ENCODE data around the gene STING1. TPM values are rescaled to one million over a fixed set of nuclear protein-coding genes. Genes with fewer than 3 reads are reported as not detected.
"Not testable (repeated sequence)": the region's sequence is repeated elsewhere in the genome, so short reads cannot be mapped to it uniquely, and the experiment has no call there.

The STING1 gene
- polyA plus RNA-seq, 2 donors, result 18.5 to 28.3 TPM

DNA sequence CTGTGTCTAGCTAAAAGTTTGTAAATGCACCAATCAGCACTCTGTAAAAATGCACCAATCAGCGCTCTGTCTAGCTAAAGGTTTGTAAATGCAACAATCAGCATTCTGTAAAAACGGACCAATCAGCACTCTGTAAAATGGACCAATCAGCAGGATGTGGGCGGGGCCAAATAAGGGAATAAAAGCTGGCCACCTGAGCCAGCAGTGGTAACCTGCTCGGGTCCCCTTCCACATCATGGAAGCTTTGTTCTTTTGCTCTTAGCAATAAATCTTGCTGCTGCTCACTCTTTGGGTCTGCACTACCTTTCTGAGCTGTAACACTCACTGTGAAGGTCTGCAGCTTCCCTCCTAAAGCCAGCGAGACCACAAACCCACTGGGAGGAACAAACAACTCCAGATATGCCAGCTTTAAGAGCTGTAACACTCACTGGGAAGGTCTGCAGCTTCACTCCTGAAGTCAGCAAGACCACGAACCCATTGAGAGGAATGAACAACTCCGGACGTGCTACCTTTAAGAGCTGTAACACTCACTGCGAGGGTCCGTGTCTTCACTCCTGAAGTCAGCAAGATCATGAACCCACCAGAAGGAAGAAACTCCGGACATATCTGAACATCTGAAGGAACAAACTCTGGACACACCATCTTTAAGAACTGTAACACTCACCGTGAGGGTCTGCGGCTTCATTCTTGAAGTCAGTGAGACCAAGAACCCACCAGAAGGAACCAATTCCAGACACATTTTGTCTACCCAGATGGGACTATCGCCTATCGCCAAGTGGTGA is 20.7 kb upstream of the STING1 start:
- H3K4me1 ChIP-seq (ENCODE audit: control insufficient read depth in 2 of 2, insufficient read depth in 2 of 2, low read length in 1 of 2); H3K9me3 ChIP-seq (ENCODE audit: control insufficient read depth in 2 of 2, insufficient read depth in 1 of 2, low read depth in 1 of 2, low read length in 1 of 2); H3K4me3 ChIP-seq (ENCODE audit: low read depth in 1 of 2, low read length in 2 of 2); H3K27ac ChIP-seq (ENCODE audit: low read depth in 2 of 2, low read length in 1 of 2); H3K27me3 ChIP-seq (ENCODE audit: control insufficient read depth in 1 of 2, insufficient read depth in 2 of 2, low read length in 2 of 2); H3K36me3 ChIP-seq (ENCODE audit: control insufficient read depth in 2 of 2, insufficient read depth in 2 of 2, low read length in 1 of 2): not testable (repeated sequence)
- 91 to 92% methylated on average over 15 of the region's 15 CpGs for WGBS, 2 donors

DNA sequence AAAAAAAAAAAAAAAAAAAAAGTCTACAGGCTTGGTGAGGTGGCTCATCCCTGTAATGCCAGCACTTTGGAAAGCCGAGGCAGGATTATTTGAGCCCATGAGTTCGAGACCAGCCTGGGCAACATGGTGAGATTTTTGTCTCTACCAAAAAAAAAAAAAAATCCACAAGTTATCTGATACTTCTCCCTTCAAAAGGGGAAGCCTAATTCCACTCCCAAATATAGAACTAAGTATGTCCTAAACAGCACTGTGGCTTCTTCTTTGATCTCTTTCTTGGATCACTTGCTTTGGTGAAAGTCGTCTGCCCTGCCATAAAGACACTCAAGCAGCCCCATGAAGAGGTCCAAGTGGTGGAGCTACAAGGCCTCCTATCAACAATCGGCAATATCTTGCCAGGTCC is 18.8 kb upstream of the STING1 start:
- Histone ChIP-seq H3K4me3 (ENCODE audit: low read depth in 1 of 2, low read length in 2 of 2) (no peak overlapping the region), H3K27ac (ENCODE audit: low read depth in 2 of 2, low read length in 1 of 2) (no peak overlapping the region), H3K4me1 (ENCODE audit: control insufficient read depth in 2 of 2, insufficient read depth in 2 of 2, low read length in 1 of 2) (no peaks in the 10 kb centered on the region), H3K36me3 (ENCODE audit: control insufficient read depth in 2 of 2, insufficient read depth in 2 of 2, low read length in 1 of 2) (no peaks in the 10 kb centered on the region), H3K9me3 (ENCODE audit: control insufficient read depth in 2 of 2, insufficient read depth in 1 of 2, low read depth in 1 of 2, low read length in 1 of 2) (peaks cover 0 to 5% of the 10 kb centered on the region in 2 donors), H3K27me3 (ENCODE audit: control insufficient read depth in 1 of 2, insufficient read depth in 2 of 2, low read length in 2 of 2) (no peaks in the 10 kb centered on the region)
- WGBS, 2 donors, result 83 to 85% methylated on average over 4 of the region's 4 CpGs

DNA sequence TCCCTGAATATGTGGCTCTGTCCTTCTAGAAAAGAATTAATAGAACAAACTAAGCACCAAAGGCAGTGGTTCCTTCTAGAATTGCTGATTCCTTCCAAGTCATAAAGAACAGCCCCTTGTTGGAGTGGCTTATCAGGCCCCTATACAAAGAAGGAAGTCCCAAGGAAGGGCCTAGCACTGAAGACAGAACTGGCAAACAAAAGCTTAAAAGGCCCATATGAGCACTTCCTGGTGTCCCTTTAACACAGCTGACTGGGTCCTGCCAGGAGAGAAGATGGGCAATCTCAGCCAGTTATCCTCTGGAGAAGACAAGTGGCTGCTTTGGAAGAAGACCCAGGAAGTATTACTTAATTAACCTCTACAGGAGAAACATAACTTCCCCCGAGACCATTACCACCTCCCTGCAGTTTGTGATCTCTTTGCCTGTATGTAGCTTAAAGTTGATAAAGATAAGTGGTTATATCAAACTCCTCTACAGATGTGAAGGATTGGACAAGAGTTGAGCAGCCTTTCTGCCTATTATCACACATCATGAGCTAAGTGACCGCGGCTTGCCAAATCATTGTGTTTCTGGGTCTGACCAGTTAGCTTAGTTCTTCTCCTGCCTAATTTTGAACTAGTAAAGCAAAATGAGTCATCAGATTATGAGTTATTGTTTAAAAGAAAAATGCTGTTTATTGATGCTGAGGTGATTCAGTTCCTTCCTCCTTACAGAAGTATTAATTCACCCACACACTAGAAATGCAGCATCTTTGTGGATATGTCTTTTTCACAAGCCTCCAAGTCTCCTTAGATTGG is 13.3 kb upstream of the STING1 start:
- Histone ChIP-seq H3K36me3 (ENCODE audit: control insufficient read depth in 2 of 2, insufficient read depth in 2 of 2, low read length in 1 of 2) (no peaks in the 10 kb centered on the region), H3K27me3 (ENCODE audit: control insufficient read depth in 1 of 2, insufficient read depth in 2 of 2, low read length in 2 of 2) (no peaks in the 10 kb centered on the region), H3K4me1 (ENCODE audit: control insufficient read depth in 2 of 2, insufficient read depth in 2 of 2, low read length in 1 of 2) (peaks cover 0 to 5% of the 10 kb centered on the region in 2 donors), H3K9me3 (ENCODE audit: control insufficient read depth in 2 of 2, insufficient read depth in 1 of 2, low read depth in 1 of 2, low read length in 1 of 2) (no peaks in the 10 kb centered on the region), H3K27ac (ENCODE audit: low read depth in 2 of 2, low read length in 1 of 2) (peak overlapping the region; percentile 83 to 88), H3K4me3 (ENCODE audit: low read depth in 1 of 2, low read length in 2 of 2) (no peak overlapping the region)
- 72 to 73% methylated on average over 3 of the region's 3 CpGs for whole genome bisulfite sequencing, 2 donors

DNA sequence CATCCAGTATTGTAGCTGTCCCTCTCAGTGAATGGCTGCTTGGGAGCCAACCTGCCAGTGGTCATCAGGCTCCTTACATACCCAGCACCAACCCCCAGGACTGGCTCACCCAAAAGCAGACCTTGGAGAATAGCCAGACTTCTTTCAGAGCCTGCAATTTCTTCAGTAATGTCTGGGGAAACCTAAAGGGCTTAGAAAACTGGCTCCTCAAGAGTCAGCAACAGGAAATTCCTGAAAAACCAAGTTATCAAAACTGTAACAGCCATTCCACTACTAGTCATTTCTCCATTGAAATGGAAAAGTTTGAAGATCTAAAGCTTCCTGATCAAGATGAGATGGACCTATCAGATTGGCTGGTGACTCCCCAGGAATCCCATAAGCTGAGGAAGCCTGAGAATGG is 12.3 kb upstream of the STING1 start:
- Histone ChIP-seq H3K27me3 (ENCODE audit: control insufficient read depth in 1 of 2, insufficient read depth in 2 of 2, low read length in 2 of 2) (no peaks in the 10 kb centered on the region), H3K36me3 (ENCODE audit: control insufficient read depth in 2 of 2, insufficient read depth in 2 of 2, low read length in 1 of 2) (no peaks in the 10 kb centered on the region), H3K4me1 (ENCODE audit: control insufficient read depth in 2 of 2, insufficient read depth in 2 of 2, low read length in 1 of 2) (peaks cover 0 to 5% of the 10 kb centered on the region in 2 donors), H3K4me3 (ENCODE audit: low read depth in 1 of 2, low read length in 2 of 2) (no peak overlapping the region), H3K9me3 (ENCODE audit: control insufficient read depth in 2 of 2, insufficient read depth in 1 of 2, low read depth in 1 of 2, low read length in 1 of 2) (no peaks in the 10 kb centered on the region), H3K27ac (ENCODE audit: low read depth in 2 of 2, low read length in 1 of 2) (peak overlapping the region; percentile 83 to 88)

DNA sequence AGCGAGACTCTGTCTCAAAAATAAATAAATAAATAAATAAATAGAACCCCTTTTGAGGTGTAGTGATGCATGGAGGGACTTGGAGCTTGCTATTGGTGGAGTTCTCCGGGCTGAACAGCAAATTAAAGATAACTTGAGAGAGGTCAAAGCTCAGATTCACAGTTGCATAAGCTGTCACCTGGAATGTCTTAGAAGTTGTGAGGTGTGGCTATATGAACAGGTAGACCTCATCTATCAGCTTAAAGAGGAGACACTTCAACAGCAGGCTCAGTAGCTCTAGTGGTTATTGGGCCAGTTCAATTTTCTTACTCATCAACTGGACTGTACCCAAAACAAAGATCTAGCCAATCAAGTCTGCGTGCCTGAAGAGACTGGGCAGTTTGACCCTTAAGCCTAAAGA is 11.7 kb upstream of the STING1 start:
- Histone ChIP-seq H3K27ac (ENCODE audit: low read depth in 2 of 2, low read length in 1 of 2) (peak overlapping the region; percentile 26 to 86), H3K4me3 (ENCODE audit: low read depth in 1 of 2, low read length in 2 of 2) (no peak overlapping the region), H3K36me3 (ENCODE audit: control insufficient read depth in 2 of 2, insufficient read depth in 2 of 2, low read length in 1 of 2) (no peaks in the 10 kb centered on the region), H3K9me3 (ENCODE audit: control insufficient read depth in 2 of 2, insufficient read depth in 1 of 2, low read depth in 1 of 2, low read length in 1 of 2) (no peaks in the 10 kb centered on the region), H3K27me3 (ENCODE audit: control insufficient read depth in 1 of 2, insufficient read depth in 2 of 2, low read length in 2 of 2) (no peaks in the 10 kb centered on the region), H3K4me1 (ENCODE audit: control insufficient read depth in 2 of 2, insufficient read depth in 2 of 2, low read length in 1 of 2) (peaks cover 0 to 5% of the 10 kb centered on the region in 2 donors)
- 76 to 79% methylated on average over 3 of the region's 3 CpGs for WGBS, 2 donors

DNA sequence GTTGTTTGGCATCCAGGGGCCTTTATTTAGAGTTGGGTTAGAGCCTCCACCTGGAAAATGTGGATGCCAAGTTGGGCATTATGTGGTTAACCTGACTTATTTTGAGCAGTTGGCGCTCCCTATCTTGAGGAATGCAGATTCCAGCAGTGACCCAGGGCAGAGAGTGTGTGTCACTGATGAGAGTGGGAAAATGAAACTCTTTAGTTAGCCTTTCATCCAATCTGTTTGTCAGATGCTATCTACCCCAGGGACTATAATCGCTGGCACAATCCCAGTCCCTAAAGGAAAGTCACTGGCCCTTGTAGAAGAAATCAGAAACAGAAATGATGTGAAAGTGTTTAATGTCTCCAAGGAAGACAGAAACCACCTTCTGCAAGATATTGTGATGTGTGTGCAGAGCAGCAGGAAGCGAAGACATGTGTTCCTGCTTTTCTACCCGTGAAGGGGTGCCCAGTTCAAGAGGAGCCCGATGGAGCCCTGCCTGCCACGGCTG is 10.2 kb upstream of the STING1 start:
- 40 to 45% methylated on average over 6 of the region's 6 CpGs for WGBS, 2 donors
- H3K9me3 ChIP-seq (ENCODE audit: control insufficient read depth in 2 of 2, insufficient read depth in 1 of 2, low read depth in 1 of 2, low read length in 1 of 2), result no peaks in the 10 kb centered on the region
- H3K4me1 ChIP-seq (ENCODE audit: control insufficient read depth in 2 of 2, insufficient read depth in 2 of 2, low read length in 1 of 2), result peaks cover 0 to 5% of the 10 kb centered on the region in 2 donors
- no peaks in the 10 kb centered on the region for H3K36me3 ChIP-seq (ENCODE audit: control insufficient read depth in 2 of 2, insufficient read depth in 2 of 2, low read length in 1 of 2)
- no peaks in the 10 kb centered on the region for H3K27me3 ChIP-seq (ENCODE audit: control insufficient read depth in 1 of 2, insufficient read depth in 2 of 2, low read length in 2 of 2)
- H3K27ac ChIP-seq (ENCODE audit: low read depth in 2 of 2, low read length in 1 of 2), result peak overlapping the region in 1 of 2 donors; percentile 7
- H3K4me3 ChIP-seq (ENCODE audit: low read depth in 1 of 2, low read length in 2 of 2), result no peak overlapping the region

DNA sequence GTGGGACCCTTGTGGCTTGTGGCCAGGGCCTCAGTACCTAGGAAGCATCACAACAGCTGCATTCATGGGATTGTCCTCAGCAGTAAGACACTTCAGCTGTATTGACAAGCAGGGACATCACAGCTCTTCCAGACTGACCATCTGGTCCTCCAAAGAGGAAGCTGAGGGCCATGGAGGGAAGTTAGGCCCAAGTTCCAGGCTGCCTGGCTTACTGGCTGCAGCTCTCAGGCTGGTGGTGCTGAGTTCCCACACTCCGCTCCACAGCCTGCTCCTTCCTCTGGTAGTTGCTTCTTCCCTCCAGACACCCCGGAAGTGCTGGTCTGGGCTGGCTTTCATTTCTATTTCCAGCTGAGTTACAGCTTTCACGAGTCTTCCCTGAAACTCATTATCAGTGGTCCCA is 5.7 kb upstream of the STING1 start:
- no peaks in the 10 kb centered on the region for H3K4me1 ChIP-seq (ENCODE audit: control insufficient read depth in 2 of 2, insufficient read depth in 2 of 2, low read length in 1 of 2)
- H3K4me3 ChIP-seq (ENCODE audit: low read depth in 1 of 2, low read length in 2 of 2), result no peak overlapping the region
- H3K27me3 ChIP-seq (ENCODE audit: control insufficient read depth in 1 of 2, insufficient read depth in 2 of 2, low read length in 2 of 2), result no peaks in the 10 kb centered on the region
- WGBS, 2 donors, result 73 to 81% methylated on average over 3 of the region's 3 CpGs
- no peaks in the 10 kb centered on the region for H3K9me3 ChIP-seq (ENCODE audit: control insufficient read depth in 2 of 2, insufficient read depth in 1 of 2, low read depth in 1 of 2, low read length in 1 of 2)
- H3K36me3 ChIP-seq (ENCODE audit: control insufficient read depth in 2 of 2, insufficient read depth in 2 of 2, low read length in 1 of 2), result no peaks in the 10 kb centered on the region
- peak overlapping the region in 1 of 2 donors; percentile 36 for H3K27ac ChIP-seq (ENCODE audit: low read depth in 2 of 2, low read length in 1 of 2)

DNA sequence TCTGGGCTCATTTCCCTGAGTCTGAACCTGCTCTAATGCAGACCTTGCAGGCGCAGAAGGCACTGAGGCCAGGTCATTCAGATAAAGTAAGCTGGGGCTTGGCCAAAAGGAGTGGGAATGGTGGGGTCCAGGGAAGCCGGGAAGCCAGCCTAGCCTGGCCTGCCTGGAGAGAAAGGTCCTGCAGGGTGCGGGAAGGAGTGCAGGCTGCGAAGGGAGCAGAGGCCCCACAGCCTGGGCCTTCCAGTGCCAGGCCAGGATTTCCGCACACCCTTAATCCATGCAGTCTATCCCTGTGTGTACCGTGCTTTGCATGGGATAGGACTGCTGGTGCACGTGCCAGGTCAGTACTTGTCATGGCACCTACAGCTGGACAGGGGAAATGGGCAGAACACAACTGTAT is 3.6 kb upstream of the STING1 start:
- no peak overlapping the region for H3K27ac ChIP-seq (ENCODE audit: low read depth in 2 of 2, low read length in 1 of 2)
- WGBS, 2 donors, result 81 to 88% methylated on average over 7 of the region's 7 CpGs

DNA sequence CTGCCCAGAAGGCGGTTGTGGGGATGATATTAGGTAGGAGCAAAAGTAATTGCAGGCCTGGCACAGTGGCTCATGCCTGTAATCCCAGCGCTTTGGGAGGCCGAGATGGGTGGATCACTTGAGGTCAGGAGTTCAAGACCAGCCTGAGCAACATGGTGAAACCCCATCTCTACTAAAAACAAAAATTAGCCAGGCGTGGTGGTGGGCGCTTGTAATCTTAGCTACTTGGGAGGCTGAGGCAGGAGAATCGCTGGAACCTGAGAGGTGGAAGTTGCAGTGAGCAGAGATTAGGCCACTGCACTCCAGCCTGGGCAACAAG is 291 bp upstream of the STING1 start:
- H3K9me3 ChIP-seq (ENCODE audit: control insufficient read depth in 2 of 2, insufficient read depth in 1 of 2, low read depth in 1 of 2, low read length in 1 of 2); H3K27me3 ChIP-seq (ENCODE audit: control insufficient read depth in 1 of 2, insufficient read depth in 2 of 2, low read length in 2 of 2); H3K36me3 ChIP-seq (ENCODE audit: control insufficient read depth in 2 of 2, insufficient read depth in 2 of 2, low read length in 1 of 2); H3K4me3 ChIP-seq (ENCODE audit: low read depth in 1 of 2, low read length in 2 of 2): not testable (repeated sequence)
- Histone ChIP-seq H3K4me1 (ENCODE audit: control insufficient read depth in 2 of 2, insufficient read depth in 2 of 2, low read length in 1 of 2) (peaks cover 12 to 16% of the 10 kb centered on the region in 2 donors), H3K27ac (ENCODE audit: low read depth in 2 of 2, low read length in 1 of 2) (peak overlapping the region; percentile 92 to 99)
- WGBS, 2 donors, result 46 to 50% methylated on average over 6 of the region's 6 CpGs

More for the DNA sequence above, 3.6 kb upstream of the STING1 start:
- H3K27me3 ChIP-seq (ENCODE audit: control insufficient read depth in 1 of 2, insufficient read depth in 2 of 2, low read length in 2 of 2), result no peaks in the 10 kb centered on the region
- H3K36me3 ChIP-seq (ENCODE audit: control insufficient read depth in 2 of 2, insufficient read depth in 2 of 2, low read length in 1 of 2), result no peaks in the 10 kb centered on the region
- H3K4me1 ChIP-seq (ENCODE audit: control insufficient read depth in 2 of 2, insufficient read depth in 2 of 2, low read length in 1 of 2), result peaks cover 6 to 10% of the 10 kb centered on the region in 2 donors
- no peak overlapping the region for H3K4me3 ChIP-seq (ENCODE audit: low read depth in 1 of 2, low read length in 2 of 2)
- no peaks in the 10 kb centered on the region for H3K9me3 ChIP-seq (ENCODE audit: control insufficient read depth in 2 of 2, insufficient read depth in 1 of 2, low read depth in 1 of 2, low read length in 1 of 2)

All from esophagus (tissue), 2 donors.